Epithelial cell of esophagus (primary cell): ENCODE results near the gene CACNG4.

ENCODE experiments used
- DNase-seq: peaks from one replicate; pipeline ENCODE4 v3.0.0; 2010; ENCODE audit warnings: low read depth
- H3K4me3 ChIP-seq: 2 replicates; pipeline ENCODE4 v1.5.1; 2011; ENCODE audit warnings: mild to moderate bottlenecking, low read length, control low read depth
- TF ChIP-seq, protein P1 (sequence below): IDR thresholded peaks from 2 replicates; pipeline ENCODE4 v1.5.1; 2011; ENCODE audit warnings: low read depth, mild to moderate bottlenecking, low read length, control low read depth, inconsistent platforms; ENCODE audit not compliant: insufficient read depth; ENCODE audit errors: missing control alignments

The CACNG4 gene

DNA sequence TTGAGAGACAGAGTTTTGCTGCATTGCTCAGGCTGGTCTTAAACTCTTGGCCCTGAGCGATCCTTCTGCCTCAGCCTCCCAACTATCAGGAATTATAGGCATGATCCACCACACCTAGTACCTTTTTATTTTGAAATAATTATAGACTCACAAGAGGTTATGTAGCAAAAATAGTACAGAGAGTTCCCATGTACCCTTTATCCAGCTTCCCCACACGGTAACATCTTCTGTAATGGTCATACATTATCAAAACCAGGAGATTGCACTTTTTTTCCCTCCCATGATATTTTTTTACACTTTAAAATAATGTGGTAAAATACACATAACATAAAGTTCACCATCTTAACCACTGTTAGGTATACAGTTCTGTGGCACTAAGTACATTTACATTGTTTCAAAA lies 28.8 kb upstream of the CACNG4 start:
- TF ChIP-seq, protein P1, sequence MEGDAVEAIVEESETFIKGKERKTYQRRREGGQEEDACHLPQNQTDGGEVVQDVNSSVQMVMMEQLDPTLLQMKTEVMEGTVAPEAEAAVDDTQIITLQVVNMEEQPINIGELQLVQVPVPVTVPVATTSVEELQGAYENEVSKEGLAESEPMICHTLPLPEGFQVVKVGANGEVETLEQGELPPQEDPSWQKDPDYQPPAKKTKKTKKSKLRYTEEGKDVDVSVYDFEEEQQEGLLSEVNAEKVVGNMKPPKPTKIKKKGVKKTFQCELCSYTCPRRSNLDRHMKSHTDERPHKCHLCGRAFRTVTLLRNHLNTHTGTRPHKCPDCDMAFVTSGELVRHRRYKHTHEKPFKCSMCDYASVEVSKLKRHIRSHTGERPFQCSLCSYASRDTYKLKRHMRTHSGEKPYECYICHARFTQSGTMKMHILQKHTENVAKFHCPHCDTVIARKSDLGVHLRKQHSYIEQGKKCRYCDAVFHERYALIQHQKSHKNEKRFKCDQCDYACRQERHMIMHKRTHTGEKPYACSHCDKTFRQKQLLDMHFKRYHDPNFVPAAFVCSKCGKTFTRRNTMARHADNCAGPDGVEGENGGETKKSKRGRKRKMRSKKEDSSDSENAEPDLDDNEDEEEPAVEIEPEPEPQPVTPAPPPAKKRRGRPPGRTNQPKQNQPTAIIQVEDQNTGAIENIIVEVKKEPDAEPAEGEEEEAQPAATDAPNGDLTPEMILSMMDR, result no peak
- no peak overlapping the region for H3K4me3 ChIP-seq

DNA sequence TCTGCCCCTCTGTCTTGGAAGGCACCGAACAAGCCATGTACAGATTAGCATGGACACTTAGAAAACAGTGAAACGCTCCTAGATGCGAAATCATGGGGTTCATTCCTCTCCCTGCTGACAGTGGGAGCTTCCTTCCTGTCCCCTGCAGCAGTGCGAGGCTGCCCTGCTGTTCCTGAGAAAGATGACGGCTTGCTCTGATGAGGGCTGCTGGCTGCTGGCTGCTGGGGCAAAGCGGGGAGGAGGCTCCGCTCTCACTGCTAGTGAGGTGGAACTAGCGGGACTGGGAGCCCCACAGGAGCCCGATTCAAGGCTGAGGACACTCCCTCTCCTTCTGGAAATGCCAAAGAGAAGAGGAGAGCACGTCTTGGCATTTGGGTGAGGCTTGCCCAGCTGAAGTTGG lies 25.9 kb upstream of the CACNG4 start:
- no peak overlapping the region for H3K4me3 ChIP-seq
- TF ChIP-seq, protein P1, result no peak
- no peak for DNase-seq

More for the DNA sequence above, 28.8 kb upstream of the CACNG4 start:
- no peak for DNase-seq

DNA sequence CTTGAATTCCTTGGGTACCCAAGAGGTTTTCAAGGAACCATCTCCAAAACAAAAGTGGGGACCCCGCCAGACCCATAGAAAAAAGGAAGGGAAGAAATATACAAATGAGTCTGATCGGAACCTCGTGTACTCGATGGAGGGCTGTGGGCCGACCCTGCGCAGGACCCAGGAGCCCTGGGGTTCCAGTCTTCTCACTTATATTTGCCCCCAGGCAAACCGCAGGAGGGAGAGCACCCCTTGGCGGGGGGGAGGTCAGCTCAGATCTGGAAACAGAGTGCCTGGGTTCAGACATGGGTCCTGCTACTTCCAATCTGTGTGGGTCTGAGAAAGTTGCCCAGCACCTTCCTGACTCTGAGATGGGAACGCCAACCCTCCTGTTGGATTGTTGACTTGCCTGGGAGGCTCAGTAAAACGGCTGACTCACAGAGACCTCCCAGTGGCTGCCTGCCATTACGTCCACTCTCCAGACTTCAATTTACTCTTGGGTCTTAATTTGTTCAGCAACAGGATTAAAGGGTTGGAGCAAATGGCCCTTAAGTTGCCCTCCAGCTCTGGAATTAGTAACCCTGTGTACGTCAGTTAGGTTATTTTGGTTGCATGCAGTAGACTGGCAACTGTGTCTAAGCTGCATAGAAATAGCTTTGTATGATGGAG lies 24.9 kb upstream of the CACNG4 start:
- TF ChIP-seq, protein P1, result no peak
- no peak for DNase-seq
- no peak overlapping the region for H3K4me3 ChIP-seq

DNA sequence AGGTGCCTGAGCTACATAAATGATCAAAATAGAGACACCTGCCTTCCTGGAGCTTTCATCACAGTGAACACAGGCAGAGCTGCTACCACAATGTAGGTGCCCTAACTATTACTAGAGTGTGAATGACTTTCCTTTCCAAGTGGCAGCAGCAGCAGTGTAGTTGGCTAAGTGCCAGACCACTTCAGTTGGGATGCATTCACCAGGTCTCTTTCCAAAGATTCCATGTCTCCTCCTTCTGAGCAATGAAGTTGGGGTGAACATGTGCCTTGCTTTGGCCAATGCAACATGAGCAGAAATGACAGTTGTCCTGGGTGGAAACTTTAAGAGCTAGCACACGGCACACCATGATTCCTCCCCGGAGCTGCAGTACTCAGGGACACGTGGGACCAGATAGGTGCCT lies 23.3 kb upstream of the CACNG4 start:
- DNase-seq, result no peak
- TF ChIP-seq, protein P1, result no peak

DNA sequence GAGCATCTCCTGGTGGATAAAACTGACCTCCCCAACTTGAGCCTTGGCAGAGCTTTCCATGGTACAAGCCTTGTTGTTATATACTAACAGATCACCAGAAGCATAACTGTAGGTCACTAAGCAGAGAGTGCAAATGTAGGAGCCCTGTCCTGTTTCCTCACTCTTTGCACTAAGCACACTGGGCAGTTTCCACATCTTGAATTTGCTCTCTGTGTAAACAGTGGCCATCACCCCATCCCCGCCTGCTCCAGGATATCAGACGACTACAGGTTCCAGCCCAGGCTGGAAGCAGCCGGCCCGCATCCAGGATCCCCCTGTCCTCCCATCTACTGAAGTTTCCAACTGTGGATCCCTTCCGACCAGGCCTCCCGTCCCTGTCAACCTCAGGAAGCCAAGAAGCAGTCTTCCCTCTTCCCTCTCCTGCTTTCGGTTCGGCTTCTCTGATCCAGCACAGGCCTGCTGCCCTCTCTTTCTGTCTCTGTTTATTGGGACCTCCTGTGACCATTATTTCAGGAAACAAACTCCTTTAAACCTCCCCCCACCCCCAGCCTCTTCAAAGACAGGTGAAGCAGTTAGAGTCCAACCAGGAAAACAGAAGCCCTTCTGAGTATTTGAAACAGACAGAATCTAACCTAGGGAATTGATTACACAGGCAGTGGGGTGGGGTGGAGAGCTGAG lies 22.6 kb upstream of the CACNG4 start:
- H3K4me3 ChIP-seq, result no peak overlapping the region
- TF ChIP-seq, protein P1, result no peak
- DNase-seq, result no peak

More for the DNA sequence above, 23.3 kb upstream of the CACNG4 start:
- H3K4me3 ChIP-seq, result no peak overlapping the region

DNA sequence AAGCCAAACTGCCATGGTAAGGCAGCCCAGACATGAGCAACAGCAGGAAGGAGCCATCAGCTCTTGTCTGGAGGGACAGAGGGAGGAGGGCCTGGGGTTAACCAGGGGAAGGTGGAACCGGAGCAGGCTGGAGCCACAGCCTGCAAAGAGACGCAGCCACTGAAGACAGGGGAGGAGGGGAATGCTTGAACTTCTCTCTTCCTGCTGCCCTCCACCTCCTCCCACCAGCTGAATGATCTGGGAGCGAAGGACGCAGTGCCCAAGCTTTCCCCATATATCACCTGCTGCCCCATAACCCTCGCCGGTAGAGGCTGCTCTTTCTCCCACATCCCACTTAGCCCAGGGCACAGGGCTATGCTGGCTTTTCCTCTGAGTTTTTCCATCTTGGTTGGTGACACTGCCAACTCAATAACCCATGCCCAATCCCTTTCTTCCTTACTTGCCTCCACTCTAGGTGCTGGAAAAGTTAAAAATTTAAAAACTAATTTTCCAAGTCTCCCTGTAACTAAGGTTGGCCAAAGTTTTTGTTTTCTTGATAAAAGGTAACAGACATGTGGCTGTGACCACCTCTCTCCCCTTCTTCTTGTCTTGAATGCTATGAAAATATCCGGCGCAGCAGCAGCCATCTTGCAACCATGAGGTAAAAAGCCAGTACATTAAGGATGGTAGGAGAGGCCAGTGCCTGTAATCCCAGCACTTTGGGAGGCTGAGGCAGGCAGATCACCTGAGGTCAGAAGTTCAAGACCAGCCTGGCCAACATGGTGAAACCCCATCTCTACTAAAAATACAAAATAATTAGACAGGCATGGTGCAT lies 21.8 kb upstream of the CACNG4 start:
- TF ChIP-seq, protein P1, result no peak
- DNase-seq, result no peak
- no peak overlapping the region for H3K4me3 ChIP-seq

DNA sequence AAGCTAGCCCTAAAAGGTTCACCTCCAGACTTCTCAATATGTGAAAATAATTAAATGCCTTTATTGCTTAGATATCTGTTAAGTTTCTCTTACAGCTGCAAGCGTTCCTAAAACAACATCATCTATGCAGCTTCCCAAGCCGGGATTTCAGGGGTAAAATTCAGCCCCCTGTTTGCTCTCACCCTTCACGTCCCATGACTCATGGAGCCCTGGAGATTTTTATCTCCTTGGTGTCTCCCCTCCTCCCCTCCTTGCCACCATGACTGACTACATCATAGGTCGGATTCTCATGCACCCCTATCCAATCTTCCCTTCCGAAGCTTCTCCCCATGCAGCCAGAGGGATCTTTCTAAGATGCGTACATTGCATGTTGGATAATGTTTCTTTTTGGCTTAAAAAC lies 21.0 kb upstream of the CACNG4 start:
- DNase-seq, result no peak
- H3K4me3 ChIP-seq, result no peak overlapping the region
- TF ChIP-seq, protein P1, result no peak
